H9 (cell line): ENCODE results near the gene SCAF4. TPM values are rescaled to one million over a fixed set of nuclear protein-coding genes. Genes with fewer than 3 reads are reported as not detected.
A peak's percentile ranks its signal among the peaks of the same experiment; 100 is the strongest.

Source experiments
- DNase-seq: peaks from one replicate; pipeline ENCODE4 v3.0.0-alpha.2; 2017
- H2AFZ ChIP-seq: one replicate; pipeline ENCODE4 v1.6.1; 2013; ENCODE audit warnings: mild to moderate bottlenecking, low read length, control low read depth, moderate library complexity
- H2AK5ac ChIP-seq: 2 replicates; pipeline ENCODE4 v1.6.1; 2013; ENCODE audit warnings: low read length, control low read depth, mixed read lengths; ENCODE audit not compliant: insufficient read length
- H2BK120ac ChIP-seq: one replicate; pipeline ENCODE4 v1.6.1; 2013; ENCODE audit warnings: low read depth, mild to moderate bottlenecking, low read length, control low read depth, inconsistent platforms; ENCODE audit not compliant: poor library complexity, severe bottlenecking
- H2BK12ac ChIP-seq: 2 replicates; pipeline ENCODE4 v1.6.1; 2013; ENCODE audit warnings: low read length, control low read depth, mixed read lengths, low read depth; ENCODE audit not compliant: insufficient read length
- H2BK15ac ChIP-seq: 2 replicates; pipeline ENCODE4 v1.6.1; 2013; ENCODE audit warnings: low read depth, low read length, control low read depth
- H2BK20ac ChIP-seq: one replicate; pipeline ENCODE4 v1.6.1; 2013; ENCODE audit warnings: low read depth, mild to moderate bottlenecking, low read length, control low read depth, inconsistent platforms; ENCODE audit not compliant: poor library complexity, severe bottlenecking
- H2BK5ac ChIP-seq: 2 replicates; pipeline ENCODE4 v1.6.1; 2013; ENCODE audit warnings: low read length, control low read depth, mixed read lengths; ENCODE audit not compliant: insufficient read length
- H3K14ac ChIP-seq: 2 replicates; pipeline ENCODE4 v1.6.1; 2013; ENCODE audit warnings: low read length, control low read depth; ENCODE audit not compliant: insufficient read depth
- H3K18ac ChIP-seq: 2 replicates; pipeline ENCODE4 v1.6.1; 2013; ENCODE audit warnings: low read depth, mild to moderate bottlenecking, mixed read lengths, low read length, control low read depth; ENCODE audit not compliant: insufficient read length
- H3K23ac ChIP-seq: 2 replicates; pipeline ENCODE4 v1.6.1; 2013; ENCODE audit warnings: low read length, control low read depth, mixed read lengths, low read depth; ENCODE audit not compliant: insufficient read length
- H3K23me2 ChIP-seq: 2 replicates; pipeline ENCODE4 v1.6.1; 2013; ENCODE audit warnings: low read depth, mild to moderate bottlenecking, mixed read lengths, low read length, control low read depth; ENCODE audit not compliant: insufficient read length, poor library complexity, severe bottlenecking
- H3K27ac ChIP-seq: 2 replicates; pipeline ENCODE4 v1.5.1; 2013; ENCODE audit warnings: low read length, control low read depth, mixed read lengths, low read depth; ENCODE audit not compliant: insufficient read length
- H3K27me3 ChIP-seq: 2 replicates; pipeline ENCODE4 v1.6.1; 2013; ENCODE audit warnings: low read length, control low read depth, inconsistent platforms; ENCODE audit not compliant: insufficient read depth
- H3K4ac ChIP-seq: 2 replicates; pipeline ENCODE4 v1.6.1; 2013; ENCODE audit warnings: low read depth, mild to moderate bottlenecking, control low read depth, inconsistent platforms, low read length, moderate library complexity
- H3K4me1 ChIP-seq: 2 replicates; pipeline ENCODE4 v1.6.1; 2013; ENCODE audit warnings: low read length, control low read depth, inconsistent platforms; ENCODE audit not compliant: insufficient read depth
- H3K4me2 ChIP-seq: 2 replicates; pipeline ENCODE4 v1.6.1; 2013; ENCODE audit warnings: low read length, control low read depth, mixed read lengths; ENCODE audit not compliant: insufficient read length, insufficient read depth
- H3K56ac ChIP-seq: 2 replicates; pipeline ENCODE4 v1.6.1; 2013; ENCODE audit warnings: low read depth, mild to moderate bottlenecking, mixed read lengths, low read length, control low read depth; ENCODE audit not compliant: insufficient read length
- H3K79me1 ChIP-seq: 2 replicates; pipeline ENCODE4 v1.6.1; 2013; ENCODE audit warnings: low read depth, mild to moderate bottlenecking, moderate library complexity, low read length, control low read depth, inconsistent platforms; ENCODE audit not compliant: insufficient read depth, poor library complexity, severe bottlenecking
- H3K79me2 ChIP-seq: 2 replicates; pipeline ENCODE4 v1.6.1; 2013; ENCODE audit warnings: low read length, control low read depth, inconsistent platforms; ENCODE audit not compliant: insufficient read depth
- H3K9ac ChIP-seq: 2 replicates; pipeline ENCODE4 v1.6.1; 2013; ENCODE audit warnings: low read length, control low read depth, mixed read lengths; ENCODE audit not compliant: insufficient read length; ENCODE audit errors: extremely low read depth
- H3K9me3 ChIP-seq: one replicate; pipeline ENCODE4 v1.6.1; 2013; ENCODE audit warnings: low read depth, low read length, inconsistent platforms; ENCODE audit not compliant: control insufficient read depth
- H3T11ph ChIP-seq: one replicate; pipeline ENCODE4 v1.6.1; 2013; ENCODE audit warnings: mild to moderate bottlenecking, low read length, control low read depth, inconsistent platforms
- H4K20me1 ChIP-seq: one replicate; pipeline ENCODE4 v1.6.1; 2013; ENCODE audit not compliant: control insufficient read depth, insufficient read length, insufficient read depth
- H4K5ac ChIP-seq: 2 replicates; pipeline ENCODE4 v1.6.1; 2013; ENCODE audit warnings: low read depth, mild to moderate bottlenecking, mixed read lengths, low read length, control low read depth; ENCODE audit not compliant: insufficient read length
- H4K8ac ChIP-seq: replicated peaks from 2 replicates; pipeline ENCODE4 v1.6.1; 2013; ENCODE audit warnings: low read length, control low read depth, mixed read lengths, low read depth; ENCODE audit not compliant: insufficient read length
- H4K91ac ChIP-seq: 2 replicates; pipeline ENCODE4 v1.6.1; 2013; ENCODE audit warnings: low read depth, mild to moderate bottlenecking, moderate library complexity, mixed read lengths, low read length, control low read depth; ENCODE audit not compliant: insufficient read length
- H3K27ac Mint-ChIP-seq, 3 experiments: 2 replicates in 2 of 3; 3 replicates in 1 of 3; pipeline ENCODE4 v1.8.0; 2020 to 2021; ENCODE audit warnings: mixed read lengths in 3 of 3, mild to moderate bottlenecking in 1 of 3, moderate library complexity in 1 of 3
- H3K27me3 Mint-ChIP-seq: 2 replicates; pipeline ENCODE4 v1.8.0; 2021; ENCODE audit warnings: low read depth, mild to moderate bottlenecking, moderate library complexity, mixed read lengths
- H3K36me3 Mint-ChIP-seq, 3 experiments: 2 replicates in 2 of 3; 3 replicates in 1 of 3; pipeline ENCODE4 v1.8.0; 2020 to 2021; ENCODE audit warnings: low read depth in 3 of 3, mixed read lengths in 3 of 3; ENCODE audit not compliant: insufficient read depth in 1 of 3
- H3K4me1 Mint-ChIP-seq, 2 experiments: 2 replicates each; pipeline ENCODE4 v1.8.0; 2020; ENCODE audit warnings: mixed read lengths in 2 of 2
- H3K4me3 Mint-ChIP-seq, 2 experiments: 2 replicates in 1 of 2; 3 replicates in 1 of 2; pipeline ENCODE4 v1.8.0; 2020 to 2021; ENCODE audit warnings: mild to moderate bottlenecking in 2 of 2, mixed read lengths in 2 of 2, moderate library complexity in 1 of 2
- H3K9me3 Mint-ChIP-seq, 2 experiments: 2 replicates in 1 of 2; 3 replicates in 1 of 2; pipeline ENCODE4 v1.8.0; 2020; ENCODE audit warnings: mild to moderate bottlenecking in 2 of 2, mixed read lengths in 2 of 2, moderate library complexity in 1 of 2
- CTCF ChIP-seq: fragments of 200-600 bp; sonication (generic); conservative IDR thresholded peaks from 3 replicates; pipeline ENCODE4 v1.8.0; 2021; ENCODE audit warnings: antibody characterized with exemption, mild to moderate bottlenecking
- WGBS: extraction: QIAGEN DNeasy Blood & Tissue Kit; methylation state at CpG from one replicate; pipeline ENCODE4 v1.1.7; 2013; ENCODE audit warnings: missing lambda C conversion rate, low lambda C conversion rate, mixed read lengths; ENCODE audit not compliant: insufficient read length; ENCODE audit errors: extremely low coverage; 5-methylcytosine and 5-hydroxymethylcytosine counted together
- total RNA-seq: library from RNA; stranded (reverse); gene quantifications from 2 replicates; pipeline ENCODE4 v1.2.1, GENCODE V29; 2021

Gene SCAF4
- total RNA-seq, 1 experiment from 2014 or later, result 76.8 TPM

GRCh38 chr21:31730712-31731055, 1.2 kb downstream of the SCAF4 start:
- H3K9ac ChIP-seq, result peak overlapping the region; percentile 87
- no peak overlapping the region; a peak in 1 of 5 replicates for H3K4me3 Mint-ChIP-seq
- no peak overlapping the region for H3K4ac ChIP-seq
- no peak overlapping the region for H2AFZ ChIP-seq
- H3K27me3 Mint-ChIP-seq, result peaks cover 2% of the 10 kb centered on the region; the same call in 1 of the 2 replicates
- peak; percentile 82 for DNase-seq
- H3K79me2 ChIP-seq, result peaks cover 40% of the 10 kb centered on the region
- no peak overlapping the region for H2BK15ac ChIP-seq
- no peak overlapping the region for H2BK12ac ChIP-seq
- H3T11ph ChIP-seq, result no peak overlapping the region
- no peak overlapping the region for H2BK120ac ChIP-seq
- no peak overlapping the region for H3K18ac ChIP-seq
- H3K9me3 Mint-ChIP-seq, result no peaks in the 10 kb centered on the region
- peaks cover 0 to 11% (median 6%) of the 10 kb centered on the region in 3 experiments; a peak in 4 of 7 replicates for H3K36me3 Mint-ChIP-seq
- H4K5ac ChIP-seq, result no peak overlapping the region
- peak overlapping the region; percentile 96 for H3K4me2 ChIP-seq
- H4K8ac ChIP-seq, result no peak overlapping the region
- peaks cover 9% of the 10 kb centered on the region for H3K23me2 ChIP-seq
- H4K91ac ChIP-seq, result no peak overlapping the region
- no peak overlapping the region for H2BK20ac ChIP-seq
- H3K27me3 ChIP-seq, result no peaks in the 10 kb centered on the region
- no peaks in the 10 kb centered on the region for H4K20me1 ChIP-seq
- peaks cover 5 to 6% of the 10 kb centered on the region in 2 experiments for H3K4me1 Mint-ChIP-seq
- H3K27ac Mint-ChIP-seq, result peak overlapping the region; percentile 85 to 98 (median 88)
- no peak overlapping the region for H2AK5ac ChIP-seq
- peak overlapping the region; percentile 44; the same call in 1 of the 2 replicates for H3K14ac ChIP-seq
- no peaks in the 10 kb centered on the region for H3K79me1 ChIP-seq
- no peak overlapping the region for H2BK5ac ChIP-seq
- H3K9me3 ChIP-seq, result no peaks in the 10 kb centered on the region
- peaks cover 3% of the 10 kb centered on the region; the same call in 1 of the 2 replicates for H3K4me1 ChIP-seq
- TF ChIP-seq CTCF, result no peak
- WGBS, result no CpG with 5 or more reads among the region's 14 CpGs
- H3K27ac ChIP-seq, result peak overlapping the region; percentile 41
- H3K56ac ChIP-seq, result no peak overlapping the region
- no peak overlapping the region for H3K23ac ChIP-seq
